HepG2 (cell line): ENCODE results near the gene SIGLEC1.

Experiments
- EZH2 ChIP-seq: conservative IDR thresholded peaks from 2 replicates; pipeline ENCODE4 v1.6.1; 2012; ENCODE audit warnings: mild to moderate bottlenecking, low read depth, low read length, moderate library complexity
- KLF16 ChIP-seq, 2 experiments: sonication (generic) in 1 of 2; formaldehyde crosslinking in 1 of 2; IDR thresholded peaks; 2 replicates each; pipeline versions ENCODE4 v1.6.1 to v1.8.0; 2016 to 2023; ENCODE audit warnings: missing genetic modification reagents in 2 of 2, missing compliant biosample characterization in 1 of 2
- YY1 ChIP-seq: IDR thresholded peaks from 2 replicates; pipeline ENCODE4 v1.6.1; 2011; ENCODE audit warnings: low read length, low read depth, moderate library complexity, mild to moderate bottlenecking; ENCODE audit not compliant: insufficient read depth, insufficient replicate concordance
- ZNF558 ChIP-seq: sonication (generic); formaldehyde crosslinking; IDR thresholded peaks from 2 replicates; pipeline ENCODE4 v1.9.0; 2022; ENCODE audit warnings: mild to moderate bottlenecking, missing genetic modification reagents, borderline replicate concordance
- TF ChIP-seq, protein P1 (sequence below): sonication (generic); formaldehyde crosslinking; IDR thresholded peaks from 2 replicates; pipeline ENCODE4 v1.5.0; 2020; ENCODE audit warnings: mild to moderate bottlenecking, missing genetic modification reagents, moderate library complexity
- TF ChIP-seq, protein P2 (sequence below): sonication (generic); formaldehyde crosslinking; IDR thresholded peaks from 2 replicates; pipeline ENCODE4 v1.5.0; 2020; ENCODE audit warnings: mild to moderate bottlenecking, missing genetic modification reagents, borderline replicate concordance
- TF ChIP-seq, protein P3 (sequence below), 2 experiments: sonication (generic) in 1 of 2; formaldehyde crosslinking in 1 of 2; IDR thresholded peaks; 2 replicates each; pipeline versions ENCODE4 v1.5.1 to v1.6.1; 2011 to 2020; ENCODE audit warnings: borderline replicate concordance in 1 of 2, low read depth in 1 of 2, low read length in 1 of 2, mild to moderate bottlenecking in 1 of 2, missing genetic modification reagents in 1 of 2, moderate library complexity in 1 of 2

DNA sequence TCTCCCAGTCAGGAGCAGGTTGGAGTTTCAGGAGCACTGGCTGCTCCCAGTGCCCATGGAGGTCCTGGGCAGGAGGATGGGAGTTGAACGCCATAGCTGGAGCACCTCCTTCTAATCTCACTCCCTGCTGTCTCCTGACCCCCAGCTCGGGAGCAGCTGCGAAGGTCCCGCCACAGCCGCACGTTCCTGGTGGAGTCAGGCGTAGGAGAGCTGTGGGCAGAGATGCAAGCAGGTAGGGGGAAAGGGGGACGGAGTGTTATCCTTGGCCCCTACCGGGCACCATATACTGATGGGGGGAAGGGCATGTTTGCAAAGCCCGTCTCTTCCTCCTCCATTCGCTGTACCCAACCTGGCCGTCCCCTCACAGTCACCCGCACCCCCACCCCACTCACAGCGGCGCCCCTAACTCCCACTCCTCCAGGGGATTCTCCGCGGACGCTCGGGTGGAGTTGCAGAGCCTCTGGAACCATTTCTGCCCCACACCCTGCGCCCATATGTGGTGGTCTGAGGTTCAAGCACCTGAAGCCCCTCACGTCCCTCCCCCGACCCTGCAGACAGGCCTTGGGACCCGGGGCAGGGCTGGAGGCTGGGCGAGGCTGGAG lies 36.8 kb upstream of the SIGLEC1 start:
- TF ChIP-seq YY1, result no peak
- TF ChIP-seq, protein P1, sequence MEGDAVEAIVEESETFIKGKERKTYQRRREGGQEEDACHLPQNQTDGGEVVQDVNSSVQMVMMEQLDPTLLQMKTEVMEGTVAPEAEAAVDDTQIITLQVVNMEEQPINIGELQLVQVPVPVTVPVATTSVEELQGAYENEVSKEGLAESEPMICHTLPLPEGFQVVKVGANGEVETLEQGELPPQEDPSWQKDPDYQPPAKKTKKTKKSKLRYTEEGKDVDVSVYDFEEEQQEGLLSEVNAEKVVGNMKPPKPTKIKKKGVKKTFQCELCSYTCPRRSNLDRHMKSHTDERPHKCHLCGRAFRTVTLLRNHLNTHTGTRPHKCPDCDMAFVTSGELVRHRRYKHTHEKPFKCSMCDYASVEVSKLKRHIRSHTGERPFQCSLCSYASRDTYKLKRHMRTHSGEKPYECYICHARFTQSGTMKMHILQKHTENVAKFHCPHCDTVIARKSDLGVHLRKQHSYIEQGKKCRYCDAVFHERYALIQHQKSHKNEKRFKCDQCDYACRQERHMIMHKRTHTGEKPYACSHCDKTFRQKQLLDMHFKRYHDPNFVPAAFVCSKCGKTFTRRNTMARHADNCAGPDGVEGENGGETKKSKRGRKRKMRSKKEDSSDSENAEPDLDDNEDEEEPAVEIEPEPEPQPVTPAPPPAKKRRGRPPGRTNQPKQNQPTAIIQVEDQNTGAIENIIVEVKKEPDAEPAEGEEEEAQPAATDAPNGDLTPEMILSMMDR (CRISPR knock-in tag), result no peak
- TF ChIP-seq, protein P2, sequence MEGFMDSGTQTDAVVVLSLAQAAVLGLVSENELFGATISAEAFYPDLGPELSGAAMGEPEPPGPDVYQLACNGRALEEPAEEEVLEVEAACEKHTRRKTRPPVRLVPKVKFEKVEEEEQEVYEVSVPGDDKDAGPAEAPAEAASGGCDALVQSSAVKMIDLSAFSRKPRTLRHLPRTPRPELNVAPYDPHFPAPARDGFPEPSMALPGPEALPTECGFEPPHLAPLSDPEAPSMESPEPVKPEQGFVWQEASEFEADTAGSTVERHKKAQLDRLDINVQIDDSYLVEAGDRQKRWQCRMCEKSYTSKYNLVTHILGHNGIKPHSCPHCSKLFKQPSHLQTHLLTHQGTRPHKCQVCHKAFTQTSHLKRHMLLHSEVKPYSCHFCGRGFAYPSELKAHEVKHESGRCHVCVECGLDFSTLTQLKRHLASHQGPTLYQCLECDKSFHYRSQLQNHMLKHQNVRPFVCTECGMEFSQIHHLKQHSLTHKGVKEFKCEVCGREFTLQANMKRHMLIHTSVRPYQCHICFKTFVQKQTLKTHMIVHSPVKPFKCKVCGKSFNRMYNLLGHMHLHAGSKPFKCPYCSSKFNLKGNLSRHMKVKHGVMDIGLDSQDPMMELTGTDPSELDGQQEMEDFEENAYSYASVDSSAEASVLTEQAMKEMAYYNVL, result no peak
- TF ChIP-seq, protein P3, sequence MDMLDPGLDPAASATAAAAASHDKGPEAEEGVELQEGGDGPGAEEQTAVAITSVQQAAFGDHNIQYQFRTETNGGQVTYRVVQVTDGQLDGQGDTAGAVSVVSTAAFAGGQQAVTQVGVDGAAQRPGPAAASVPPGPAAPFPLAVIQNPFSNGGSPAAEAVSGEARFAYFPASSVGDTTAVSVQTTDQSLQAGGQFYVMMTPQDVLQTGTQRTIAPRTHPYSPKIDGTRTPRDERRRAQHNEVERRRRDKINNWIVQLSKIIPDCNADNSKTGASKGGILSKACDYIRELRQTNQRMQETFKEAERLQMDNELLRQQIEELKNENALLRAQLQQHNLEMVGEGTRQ (IDR thresholded peaks at IDR 0.05; ENCODE audit: low read depth, low read length), result no peak
- TF ChIP-seq, protein P3 (CRISPR knock-in tag; IDR thresholded peaks at IDR 0.05; ENCODE audit: borderline replicate concordance), result no peak
- TF ChIP-seq KLF16 (CRISPR knock-in tag; IDR thresholded peaks at IDR 0.05), result no peak
- no peak for TF ChIP-seq EZH2
- TF ChIP-seq ZNF558 (CRISPR knock-in tag), result no peak
